A549 treated with Hydrocortisone at 1 μM for 4 hours (cell line): Measurements from ENCODE around the gene DCUN1D4. TPM values are rescaled to one million over a fixed set of nuclear protein-coding genes. Genes with fewer than 3 reads are reported as not detected.

ENCODE experiments used
- total RNA-seq: library from RNA; stranded (reverse); fragments of 200-300 nt; extraction: Qiagen RNA extraction; gene quantifications from 5 replicates; pipeline ENCODE4 v1.2.3, GENCODE V29; 2022

DCUN1D4 gene
- total RNA-seq: 15.9 to 19.6 TPM (median 17.5 TPM) in 5 replicates

GRCh38 chr4:51842554-51843308 lies at the start of gene DCUN1D4:
DCUN1D4 (plus strand) TSS chr4:51843153; CDS start chr4:51843243, 90 bp downstream.

Other genes starting within 250 kb of the DCUN1D4 start
- 0.07 to 0.14 TPM (median 0.09 TPM) in 5 replicates for gene LRRC66, start 177.2 kb downstream of the DCUN1D4 start, total RNA-seq
- 16.8 to 21.7 TPM (median 18.1 TPM) in 5 replicates for gene SGCB, start 195.1 kb downstream of the DCUN1D4 start, total RNA-seq
- gene SPATA18, start 208.2 kb downstream of the DCUN1D4 start, total RNA-seq: 3.6 to 5.5 TPM (median 4.5 TPM) in 5 replicates